GM18526 (cell line): ENCODE data around the gene TES.

Source experiments
- POLR2A ChIP-seq: IDR thresholded peaks from 3 replicates; pipeline ENCODE4 v1.6.1; 2011; ENCODE audit not compliant: insufficient read length; ENCODE audit errors: extremely low read depth

Gene TES

GRCh38 chr7:116211006-116211912 lies 920 bp downstream of the TES start:
- TF ChIP-seq POLR2A = no peak

GRCh38 chr7:116211913-116212596 lies 1.7 kb downstream of the TES start:
- no peak for TF ChIP-seq POLR2A

- TF ChIP-seq POLR2A = no peak
These were observed 2.5 kb downstream of the TES start for GRCh38 chr7:116212869-116213268.

- no peak for TF ChIP-seq POLR2A
These were observed 3.2 kb downstream of the TES start for GRCh38 chr7:116213361-116214130.

- TF ChIP-seq POLR2A = no peak
These were observed 4.6 kb downstream of the TES start for GRCh38 chr7:116214921-116215320.

GRCh38 chr7:116215551-116215950 lies 5.2 kb downstream of the TES start:
- no peak for TF ChIP-seq POLR2A

- TF ChIP-seq POLR2A = no peak
These were observed 6.7 kb downstream of the TES start for GRCh38 chr7:116216956-116217571.

- no peak for TF ChIP-seq POLR2A
These were observed 7.8 kb downstream of the TES start for GRCh38 chr7:116218051-116218645.

- no peak for TF ChIP-seq POLR2A
These were observed 8.4 kb downstream of the TES start for GRCh38 chr7:116218747-116219146.

- no peak for TF ChIP-seq POLR2A
These were observed 8.9 kb downstream of the TES start for GRCh38 chr7:116219288-116219687.

GRCh38 chr7:116219834-116220233 lies 9.5 kb downstream of the TES start:
- TF ChIP-seq POLR2A = no peak

GRCh38 chr7:116222501-116222900 lies 12.2 kb downstream of the TES start:
- TF ChIP-seq POLR2A = no peak

- no peak for TF ChIP-seq POLR2A
These were observed 13.2 kb downstream of the TES start for GRCh38 chr7:116223588-116223987.

GRCh38 chr7:116224492-116225098 lies 14.3 kb downstream of the TES start:
- no peak for TF ChIP-seq POLR2A
